Ovary (tissue), 3 donors: Measurements from ENCODE around the gene SLC37A1.

Experiments used
- EP300 ChIP-seq: sonication (generic); formaldehyde crosslinking; IDR thresholded peaks from one replicate; pipeline ENCODE4 v1.6.1; 2017; ENCODE audit warnings: antibody characterized with exemption
- POLR2A ChIP-seq: fragments of 450-650 bp; IDR thresholded peaks from one replicate; pipeline ENCODE4 v1.6.1; 2017; ENCODE audit warnings: antibody characterized with exemption, mild to moderate bottlenecking, moderate library complexity
- TF ChIP-seq, protein P1 (sequence below), 3 donors: fragments of 450-650 bp in 2 of 3; fragments of 200-600 bp in 1 of 3; IDR thresholded peaks; one replicate each; pipeline versions ENCODE4 v1.5.1 to v1.8.0; 2016 to 2022; ENCODE audit warnings: antibody characterized with exemption in 3 of 3, mild to moderate bottlenecking in 1 of 3
- donor health status: DM: no; HTN: no; CAD: no.

DNA sequence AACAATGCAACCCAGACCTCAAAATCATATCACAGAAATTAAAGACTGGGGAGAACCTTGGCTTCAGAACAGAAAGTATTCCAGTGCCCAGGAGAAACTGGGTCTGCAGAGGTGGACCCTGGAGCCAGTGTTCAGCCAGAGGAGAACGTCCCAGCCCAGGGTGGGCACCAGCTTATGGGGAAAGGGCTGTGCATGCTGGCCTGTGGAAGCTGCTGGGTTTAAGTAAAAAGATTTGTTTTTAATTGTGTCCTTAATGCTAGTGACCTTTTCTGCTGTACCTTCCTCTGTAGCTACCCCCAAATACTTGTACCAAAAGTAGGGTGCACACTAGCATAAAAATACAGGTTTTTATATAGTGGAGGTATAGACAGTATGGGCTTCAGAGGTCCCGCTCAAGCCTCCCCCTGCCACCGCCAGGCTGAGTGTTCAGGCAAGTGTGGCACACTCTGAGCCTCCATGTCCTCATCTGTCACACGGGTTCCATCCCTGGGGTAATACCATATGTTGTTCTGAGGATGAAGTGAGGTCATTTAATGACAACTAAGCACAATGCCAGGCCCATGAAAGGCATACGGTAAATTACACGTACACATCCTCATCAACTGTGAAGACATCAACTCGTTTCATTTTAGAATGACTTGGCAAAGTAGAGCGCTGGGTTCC, 47.0 kb downstream of the SLC37A1 start:
- TF ChIP-seq, protein P1, sequence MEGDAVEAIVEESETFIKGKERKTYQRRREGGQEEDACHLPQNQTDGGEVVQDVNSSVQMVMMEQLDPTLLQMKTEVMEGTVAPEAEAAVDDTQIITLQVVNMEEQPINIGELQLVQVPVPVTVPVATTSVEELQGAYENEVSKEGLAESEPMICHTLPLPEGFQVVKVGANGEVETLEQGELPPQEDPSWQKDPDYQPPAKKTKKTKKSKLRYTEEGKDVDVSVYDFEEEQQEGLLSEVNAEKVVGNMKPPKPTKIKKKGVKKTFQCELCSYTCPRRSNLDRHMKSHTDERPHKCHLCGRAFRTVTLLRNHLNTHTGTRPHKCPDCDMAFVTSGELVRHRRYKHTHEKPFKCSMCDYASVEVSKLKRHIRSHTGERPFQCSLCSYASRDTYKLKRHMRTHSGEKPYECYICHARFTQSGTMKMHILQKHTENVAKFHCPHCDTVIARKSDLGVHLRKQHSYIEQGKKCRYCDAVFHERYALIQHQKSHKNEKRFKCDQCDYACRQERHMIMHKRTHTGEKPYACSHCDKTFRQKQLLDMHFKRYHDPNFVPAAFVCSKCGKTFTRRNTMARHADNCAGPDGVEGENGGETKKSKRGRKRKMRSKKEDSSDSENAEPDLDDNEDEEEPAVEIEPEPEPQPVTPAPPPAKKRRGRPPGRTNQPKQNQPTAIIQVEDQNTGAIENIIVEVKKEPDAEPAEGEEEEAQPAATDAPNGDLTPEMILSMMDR (IDR thresholded peaks at IDR 0.05), result no peak
- TF ChIP-seq POLR2A (no peak), EP300 (no peak)
